HG03097 (cell line): Measurements from ENCODE around the gene CINP.
"Not testable (repeated sequence)": the region's sequence is repeated elsewhere in the genome, so short reads cannot be mapped to it uniquely, and the experiment has no call there.

ENCODE experiments used
- ATAC-seq: cut with Tn5 transposase; IDR thresholded peaks from one replicate; pipeline ENCODE4 v1.9.1; 2021; ENCODE audit not compliant: unreplicated experiment, low FRiP score

CINP gene

DNA sequence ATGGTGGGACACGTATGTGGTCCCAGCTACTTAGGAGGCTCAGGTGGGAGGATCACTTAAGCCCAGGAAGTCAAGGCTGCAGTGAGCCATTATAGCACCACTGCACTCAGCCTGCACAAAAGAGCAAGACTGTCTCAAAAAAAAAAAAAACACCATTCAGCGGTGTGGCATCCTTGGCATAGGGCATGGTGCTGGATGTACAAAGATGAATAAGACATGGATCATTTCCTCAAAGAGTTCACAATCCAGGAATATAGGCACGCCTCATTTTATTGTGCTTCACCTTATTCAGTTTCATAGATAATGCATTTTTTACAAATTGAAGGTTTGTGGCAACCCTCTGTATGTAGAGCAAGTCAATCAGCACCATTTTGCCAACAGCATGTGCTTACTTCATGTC lies 6.4 kb downstream of the CINP start:
- ATAC-seq = no peak

DNA sequence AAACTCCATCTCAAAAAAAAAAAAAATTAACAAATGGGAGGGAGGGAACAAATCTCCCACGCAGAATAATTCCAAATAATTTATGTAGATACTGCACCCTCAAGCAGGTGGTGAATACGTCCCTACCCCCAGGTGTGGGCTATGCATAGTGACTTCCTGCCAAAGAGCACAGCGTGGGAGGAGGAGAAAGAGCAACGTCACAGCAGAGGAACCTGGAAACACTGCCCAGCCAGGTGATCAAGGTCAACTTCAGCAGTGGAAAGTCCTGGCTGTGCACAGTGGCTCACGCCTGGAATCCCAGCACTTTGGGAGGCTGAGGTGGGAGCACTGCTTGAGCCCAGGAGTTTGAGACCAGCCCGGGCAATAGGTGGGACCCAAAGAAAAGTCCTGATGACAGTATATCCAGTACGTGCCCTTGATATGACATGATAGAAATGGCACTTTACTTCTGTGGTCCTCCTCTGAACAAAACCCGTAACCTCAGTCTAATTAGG lies 9.5 kb downstream of the CINP start:
- no peak for ATAC-seq

DNA sequence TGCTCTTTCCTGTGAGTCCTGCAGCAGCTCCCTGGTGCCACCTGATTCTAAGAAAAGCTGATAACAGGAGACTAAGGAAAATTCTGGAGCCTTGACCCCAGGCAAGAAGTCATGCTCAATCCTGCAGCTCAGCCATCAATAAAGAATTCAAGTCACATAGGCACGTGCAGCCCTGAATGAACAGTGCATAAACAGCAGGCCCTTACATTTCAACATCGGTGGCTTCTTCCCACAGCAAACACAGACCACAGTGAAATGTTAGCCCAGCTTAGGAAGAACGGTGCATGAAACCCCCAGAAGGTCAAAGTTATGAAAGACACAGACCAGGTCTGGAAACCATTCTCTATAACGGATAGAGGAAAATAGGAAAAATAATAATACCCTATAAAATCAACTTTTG lies 10.5 kb downstream of the CINP start:
- ATAC-seq = no peak

DNA sequence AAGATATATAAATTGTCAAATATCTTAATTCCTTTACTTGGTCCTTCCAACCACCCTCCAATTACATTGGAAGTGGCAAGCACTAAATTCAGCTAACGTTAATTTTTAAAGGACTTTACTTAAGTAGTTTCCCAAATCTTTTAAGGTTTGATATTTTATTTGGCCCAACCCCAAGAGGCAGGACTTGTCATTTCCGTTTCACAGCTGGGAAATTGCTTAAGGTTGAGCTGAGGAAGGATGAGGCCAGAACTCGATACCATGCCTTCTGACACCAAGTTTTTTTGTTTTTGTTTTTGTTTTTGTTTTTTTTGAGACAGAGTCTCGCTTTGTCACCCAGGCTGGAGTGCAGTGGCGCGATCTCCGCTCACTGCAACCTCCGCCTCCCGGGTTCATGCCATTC lies 11.1 kb downstream of the CINP start:
- ATAC-seq = not testable (repeated sequence)

DNA sequence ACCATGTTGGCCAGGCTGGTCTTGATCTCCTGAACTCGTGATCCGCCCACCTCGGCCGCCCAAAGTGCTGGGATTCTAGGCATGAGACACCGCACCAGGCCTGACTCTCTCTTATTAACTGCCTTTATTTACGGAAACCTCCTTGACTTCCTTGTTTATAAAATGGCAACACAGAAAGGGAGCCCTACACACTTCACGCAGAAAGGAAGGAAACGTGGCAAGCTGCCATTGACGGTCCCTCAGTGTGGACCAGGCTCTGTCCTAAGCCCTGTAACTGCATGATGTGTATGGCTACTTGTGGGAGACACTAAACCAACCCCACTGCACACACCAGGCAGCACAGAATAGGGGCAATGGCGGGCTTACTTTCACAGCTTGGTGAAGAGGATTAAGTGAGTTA lies 11.7 kb downstream of the CINP start:
- ATAC-seq = no peak

DNA sequence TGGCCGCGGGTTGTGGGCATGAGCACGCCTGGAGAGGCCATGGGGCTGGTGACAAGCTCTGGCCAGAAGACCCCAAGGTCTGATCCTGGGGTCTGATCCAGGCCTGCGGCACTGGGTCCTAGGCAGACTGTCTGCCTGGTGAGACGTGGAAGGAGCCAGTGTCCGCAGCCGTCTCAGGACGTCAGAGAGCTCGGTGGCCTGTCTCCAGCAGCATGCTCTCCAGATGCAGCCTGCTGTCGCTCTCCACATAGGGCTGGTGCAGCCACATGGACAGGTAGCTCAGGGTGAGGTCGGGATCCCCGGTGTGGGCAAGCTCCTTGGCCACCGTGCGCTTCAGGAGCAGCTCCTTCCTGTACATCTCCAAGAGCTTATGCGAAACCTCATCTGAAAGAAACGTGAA lies 14.3 kb downstream of the CINP start:
- no peak for ATAC-seq

DNA sequence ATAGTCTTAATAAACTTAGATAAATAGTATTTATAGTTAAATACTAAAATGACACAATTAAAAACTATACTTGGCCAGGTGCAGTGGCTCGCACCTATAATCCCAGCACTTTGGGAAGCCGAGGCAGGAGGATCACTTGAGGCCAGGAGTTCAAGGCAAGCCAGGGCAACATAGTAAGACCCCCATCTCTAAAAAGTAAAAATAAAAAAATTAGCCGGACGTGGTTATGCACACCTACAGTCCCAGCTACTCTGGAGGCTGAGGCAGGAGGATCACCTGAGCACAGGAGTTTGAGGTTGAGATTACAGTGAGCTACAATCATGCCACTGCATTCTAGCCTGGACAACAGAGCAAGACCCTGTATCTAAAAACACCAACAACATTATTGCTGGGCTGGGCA lies 16.0 kb downstream of the CINP start:
- ATAC-seq = no peak

DNA sequence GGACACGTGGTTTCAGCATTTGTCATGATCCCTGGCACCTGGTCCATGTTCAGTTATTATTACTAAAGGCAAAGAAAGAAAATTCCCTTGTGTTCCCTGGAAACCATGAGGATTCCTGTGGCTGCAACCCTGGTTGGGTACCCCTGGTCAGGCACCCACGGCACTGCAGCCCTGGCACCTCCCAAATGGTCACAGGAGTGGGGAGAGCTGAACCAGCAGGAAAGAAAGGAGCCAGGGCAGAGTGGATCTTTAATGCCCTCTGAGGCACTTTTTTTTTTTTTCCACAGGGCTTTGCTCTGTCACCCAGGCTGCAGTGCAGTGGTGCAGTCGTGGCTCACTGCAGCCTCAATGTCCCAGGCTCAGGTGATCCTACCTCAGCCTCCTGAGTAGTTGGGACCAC lies 17.5 kb downstream of the CINP start:
- ATAC-seq = no peak

DNA sequence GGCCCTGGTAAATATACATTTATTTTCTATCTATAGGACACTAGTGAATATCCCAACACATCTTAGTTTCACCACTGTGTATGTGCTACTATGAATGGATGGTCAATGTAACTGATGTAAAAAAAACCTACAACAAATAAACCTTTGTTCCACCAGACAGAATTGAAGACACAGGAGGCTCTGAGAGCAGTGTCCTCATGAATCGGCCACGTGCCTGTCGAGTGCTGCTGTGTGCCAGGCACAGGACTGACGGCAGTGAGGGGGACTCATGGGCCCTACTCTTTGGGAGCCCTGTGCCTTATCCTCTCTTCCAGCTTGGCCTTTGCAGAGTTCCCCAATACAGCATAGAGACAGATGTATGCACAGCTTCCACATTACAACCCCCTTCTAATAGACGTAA lies 18.2 kb downstream of the CINP start:
- no peak for ATAC-seq

DNA sequence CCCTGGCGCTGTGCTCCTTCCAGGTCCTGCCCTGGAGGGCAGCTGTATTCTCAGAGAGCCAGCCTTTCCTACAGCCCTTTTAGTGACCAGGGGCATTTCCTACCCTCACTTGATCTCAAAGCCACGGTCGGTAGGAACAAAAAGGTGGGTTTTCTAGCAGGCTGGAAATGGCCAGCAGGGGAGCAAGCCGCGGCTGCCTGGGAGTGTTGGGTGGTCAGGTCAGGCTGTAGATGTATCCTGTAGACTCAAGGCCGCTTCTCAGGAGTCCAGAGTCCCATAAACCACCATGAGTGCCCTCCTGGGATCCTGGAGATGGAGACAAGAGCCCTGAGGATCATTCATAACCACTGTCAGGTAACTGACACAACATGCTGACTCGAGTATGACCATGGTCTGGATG lies 18.6 kb downstream of the CINP start:
- no peak for ATAC-seq

DNA sequence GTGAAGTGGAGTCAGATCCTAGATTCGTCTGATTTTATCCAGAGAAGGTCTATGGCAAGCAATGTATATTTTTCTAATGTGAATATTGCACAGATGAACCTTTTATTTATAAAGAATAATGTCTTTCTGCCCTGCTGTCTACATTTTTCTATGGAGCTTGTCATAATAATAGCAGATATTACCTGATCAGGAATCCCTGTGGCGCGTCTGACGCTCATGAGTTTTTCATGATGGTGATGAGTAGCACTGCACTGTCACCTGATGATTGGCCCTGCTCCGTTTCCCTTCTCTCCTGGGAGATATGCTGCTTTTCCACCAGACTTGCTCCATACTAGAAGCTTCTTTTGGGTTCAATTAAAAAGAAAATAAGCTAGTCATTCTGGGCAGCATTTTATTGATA lies 20.5 kb downstream of the CINP start:
- ATAC-seq = no peak

DNA sequence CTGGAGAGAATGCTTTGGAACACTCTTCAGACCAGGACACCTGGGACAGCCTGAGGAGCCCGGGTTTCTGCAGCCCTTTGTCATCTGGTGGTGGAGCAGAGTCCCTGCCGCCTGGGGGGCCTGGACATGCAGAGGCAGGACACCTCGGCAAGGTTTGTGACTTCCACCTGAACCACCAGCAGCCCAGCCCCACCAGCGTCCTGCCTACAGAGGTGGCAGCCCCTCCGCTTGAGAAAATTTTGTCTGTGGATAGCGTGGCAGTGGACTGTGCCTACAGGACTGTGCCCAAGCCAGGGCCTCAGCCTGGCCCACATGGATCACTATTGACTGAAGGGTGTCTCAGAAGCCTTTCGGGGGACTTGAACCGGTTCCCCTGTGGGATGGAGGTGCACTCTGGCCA lies 21.1 kb downstream of the CINP start:
- ATAC-seq = no peak

DNA sequence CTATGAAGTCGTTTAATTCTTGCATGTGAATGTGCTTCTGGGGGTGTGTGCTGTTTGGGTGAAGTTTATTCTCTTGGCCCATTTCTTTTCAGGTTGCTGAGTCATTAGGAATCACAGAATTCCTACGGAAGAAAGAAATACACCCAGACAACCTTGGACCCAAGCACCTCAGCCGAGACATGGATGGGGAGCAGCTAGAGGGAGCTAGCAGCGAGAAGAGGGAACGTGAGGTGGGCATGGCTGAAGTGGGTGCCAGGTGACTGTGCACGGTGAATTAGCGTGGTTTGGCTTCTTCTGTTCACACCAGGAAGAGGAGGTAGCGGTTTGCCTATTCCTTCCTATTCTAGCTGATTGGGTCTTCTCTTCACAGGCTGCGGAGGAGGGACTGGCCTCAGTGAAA lies 24.0 kb downstream of the CINP start:
- ATAC-seq = no peak

DNA sequence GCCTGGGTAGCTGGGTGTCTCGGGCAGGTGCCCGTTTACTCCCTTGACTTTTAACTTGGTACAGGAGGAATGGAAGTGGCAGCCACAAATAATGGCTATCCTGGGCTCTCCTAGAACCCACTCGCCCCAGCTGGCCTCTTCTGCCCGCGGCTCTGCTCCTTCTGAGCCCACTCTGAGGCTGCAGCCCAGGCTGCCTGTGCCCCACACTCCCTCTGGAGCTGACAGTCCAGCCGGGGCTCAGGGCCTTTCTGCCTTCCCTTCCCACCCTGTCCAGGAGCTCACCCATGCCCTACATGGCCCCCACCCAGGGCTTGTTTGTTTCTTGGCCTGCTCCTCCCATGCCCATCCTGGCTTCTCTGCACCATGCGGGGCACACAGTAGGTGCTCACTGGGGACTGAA lies 27.5 kb downstream of the CINP start:
- no peak for ATAC-seq

DNA sequence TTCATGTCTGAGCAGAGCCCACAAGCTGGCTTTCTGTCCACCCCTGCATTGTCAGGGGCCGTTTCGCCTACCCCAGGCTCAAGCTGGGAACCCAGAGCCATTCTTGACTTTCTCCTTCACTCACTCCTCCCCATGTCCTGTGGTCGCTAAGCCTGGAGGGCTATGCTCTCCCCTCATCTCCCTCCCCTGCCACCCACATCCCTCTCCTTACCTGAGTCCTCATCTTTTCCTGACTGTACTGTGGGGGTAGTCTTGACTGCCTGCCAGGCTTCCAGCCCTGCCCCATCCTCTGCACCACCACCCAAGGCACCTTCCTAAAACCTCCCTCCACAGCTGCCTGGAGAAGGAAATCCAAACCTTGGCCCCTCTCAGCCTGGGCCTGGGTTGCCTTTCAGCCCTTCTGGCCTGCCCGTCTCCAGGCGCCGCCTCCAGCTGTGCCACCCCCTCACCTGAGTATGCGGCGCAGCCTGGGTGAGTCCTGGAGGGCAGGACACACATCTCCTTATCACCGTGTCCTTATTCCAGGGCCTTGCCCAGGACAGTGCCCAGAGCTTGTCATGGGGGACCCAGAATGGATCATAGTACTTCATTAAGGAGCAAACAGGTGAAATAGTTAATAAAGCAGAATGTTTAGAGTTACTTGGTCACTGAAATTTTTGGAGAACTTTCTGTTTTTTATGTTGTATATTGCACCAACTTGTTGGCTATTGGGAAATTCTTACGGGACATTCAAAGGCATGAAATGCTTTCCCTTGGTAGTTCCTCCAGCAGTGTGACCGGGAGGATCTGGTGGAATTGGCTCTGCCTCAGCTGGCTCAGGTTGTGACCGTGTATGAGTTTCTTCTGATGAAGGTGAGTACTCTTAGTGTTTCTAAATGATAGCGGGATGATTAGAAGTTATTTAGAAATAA lies 28.6 kb downstream of the CINP start:
- ATAC-seq = no peak

DNA sequence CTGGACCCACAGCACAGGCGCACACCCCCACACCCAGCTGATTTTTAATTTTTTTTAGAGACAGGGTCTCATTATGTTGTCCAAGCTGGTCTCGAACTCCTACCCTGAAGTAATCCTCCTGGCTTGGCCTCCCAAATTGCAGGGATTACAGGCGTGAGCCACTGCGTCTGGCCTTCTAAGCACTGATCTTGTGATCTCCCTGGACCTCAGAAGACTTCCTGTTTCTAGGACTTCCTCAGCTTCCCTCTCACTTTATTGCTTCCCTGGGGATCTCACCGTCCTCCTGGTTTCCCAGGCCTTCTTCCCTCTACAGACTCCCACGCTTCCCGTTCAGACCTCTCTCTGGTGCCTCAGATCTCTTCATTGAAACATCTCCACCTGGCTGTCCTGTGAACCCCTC lies 29.3 kb downstream of the CINP start:
- no peak for ATAC-seq

DNA sequence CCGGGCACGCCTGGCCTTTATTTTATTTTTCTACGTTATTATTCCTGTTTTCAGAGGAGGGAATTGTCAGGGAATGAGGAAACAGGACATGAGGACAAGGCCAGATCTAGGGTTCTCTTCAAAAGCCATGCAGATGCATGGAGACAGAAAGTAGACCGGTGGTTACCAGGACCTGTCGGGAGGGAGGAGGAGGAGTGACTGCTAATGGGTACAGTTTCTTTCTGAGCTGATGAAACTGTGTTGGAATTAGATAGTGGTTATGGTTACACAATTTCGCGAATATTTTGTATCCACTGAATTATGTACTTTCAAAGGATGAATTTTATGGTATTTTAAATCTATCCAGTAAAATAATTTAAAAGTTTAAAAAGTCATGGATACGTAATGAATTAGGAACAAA lies 31.9 kb downstream of the CINP start:
- ATAC-seq = no peak

DNA sequence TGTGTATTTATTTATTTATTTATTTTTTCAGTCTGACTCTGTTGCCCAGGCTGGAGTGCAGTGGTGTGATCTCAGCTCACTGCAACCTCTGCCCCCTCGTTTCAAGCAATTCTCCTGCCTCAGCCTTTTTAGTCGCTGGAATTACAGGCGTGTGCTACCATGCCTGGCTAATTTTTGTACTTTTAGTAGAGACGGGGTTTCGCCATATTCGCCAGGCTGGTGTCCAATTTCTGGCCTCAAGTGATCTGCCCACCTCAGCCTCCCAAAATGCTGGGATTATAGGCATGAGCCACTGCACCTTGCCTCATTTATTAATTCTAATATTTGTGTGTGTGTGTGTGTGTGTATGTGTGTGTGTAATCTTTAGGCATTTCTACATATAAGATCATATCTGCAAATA lies 33.3 kb downstream of the CINP start:
- ATAC-seq = not testable (repeated sequence)

DNA sequence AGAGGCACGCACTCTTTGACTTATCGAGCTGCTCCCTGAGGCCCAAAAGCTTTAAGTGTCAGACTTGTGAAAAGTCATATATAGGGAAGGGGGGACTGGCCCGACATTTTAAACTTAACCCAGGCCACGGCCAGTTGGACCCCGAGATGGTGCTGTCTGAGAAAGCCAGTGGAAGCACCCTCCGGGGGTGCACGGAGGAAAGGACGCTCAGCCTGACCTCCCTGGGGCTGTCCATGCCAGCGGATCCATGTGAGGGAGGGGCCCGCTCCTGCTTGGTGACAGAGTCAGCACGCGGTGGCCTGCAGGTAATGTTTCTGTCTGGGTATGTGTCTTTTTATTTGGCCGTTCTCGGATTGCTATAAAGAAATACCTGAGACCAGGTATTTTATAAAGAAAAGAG lies 36.1 kb downstream of the CINP start:
- ATAC-seq = no peak

DNA sequence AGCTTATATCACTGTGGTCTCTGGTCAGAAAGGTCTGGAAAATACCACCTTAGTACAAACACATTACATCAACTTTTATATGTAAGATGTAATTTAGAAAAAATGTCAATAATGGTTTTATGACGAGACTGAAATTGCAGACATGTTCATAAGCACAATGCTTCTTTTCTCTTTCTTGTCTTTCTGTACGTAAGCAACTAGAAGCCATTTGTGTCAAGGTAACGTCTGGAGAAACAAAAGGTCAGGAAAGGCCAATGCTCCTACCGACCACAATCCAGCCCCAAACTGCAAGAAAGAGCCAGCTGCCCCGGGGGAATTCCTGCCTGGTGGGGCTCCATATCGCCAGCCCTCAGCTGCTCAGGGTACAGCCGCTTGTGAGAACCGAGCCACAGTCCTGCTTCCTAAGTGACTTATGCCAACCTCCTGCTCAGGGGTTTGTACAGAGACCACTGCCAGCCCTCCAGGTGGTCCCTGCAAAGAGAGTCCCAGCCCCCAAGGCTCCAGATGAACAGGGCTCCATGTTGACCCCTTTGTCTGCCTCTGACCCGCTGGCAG lies 36.8 kb downstream of the CINP start:
- no peak for ATAC-seq

DNA sequence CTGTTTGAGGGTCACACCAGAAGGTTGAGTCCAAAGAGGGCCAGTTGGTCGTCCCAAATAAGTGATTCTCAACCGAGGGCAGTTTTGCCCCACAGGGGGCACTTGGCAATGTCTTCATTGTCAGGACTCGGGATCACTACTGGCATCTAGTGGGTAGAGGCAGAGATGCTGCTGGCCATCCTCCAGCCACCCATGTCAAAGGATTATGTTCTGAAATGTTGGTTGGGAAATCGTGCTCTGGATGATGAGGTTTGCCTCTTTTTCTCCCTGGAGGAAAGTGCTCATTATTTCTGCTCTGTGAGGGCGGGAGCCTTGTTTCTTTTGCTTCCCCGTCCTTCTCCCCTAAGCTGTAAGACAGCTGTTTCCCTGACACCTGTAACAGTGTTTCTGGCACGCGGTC lies 39.6 kb downstream of the CINP start:
- no peak for ATAC-seq
